Measurements from ENCODE around the gene KIRREL1.

KIRREL1 gene

DNA sequence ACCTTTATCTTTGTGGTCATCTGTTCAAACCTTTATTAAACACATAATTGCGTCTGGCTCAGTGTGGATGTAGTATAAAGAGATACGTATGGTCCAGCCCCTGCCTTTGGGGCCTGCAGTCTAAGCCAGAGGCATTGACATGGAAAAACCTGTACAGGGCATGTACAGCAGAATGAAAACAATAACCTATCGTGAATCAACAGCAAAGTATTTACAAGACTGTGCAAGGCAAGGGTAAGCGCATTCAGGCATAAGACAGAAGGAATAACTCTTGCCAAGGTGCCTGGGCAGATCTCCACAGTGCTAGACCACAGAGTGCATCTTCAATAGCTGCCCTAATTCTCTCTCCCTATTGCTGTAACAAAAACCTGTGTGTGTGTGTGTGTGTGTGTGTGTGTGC, 35.5 kb downstream of the KIRREL1 start:
- no peak for DNase-seq

- no peak for DNase-seq
Measured at GRCh38 chr1:158035014-158035413, 41.6 kb downstream of the KIRREL1 start.

DNA sequence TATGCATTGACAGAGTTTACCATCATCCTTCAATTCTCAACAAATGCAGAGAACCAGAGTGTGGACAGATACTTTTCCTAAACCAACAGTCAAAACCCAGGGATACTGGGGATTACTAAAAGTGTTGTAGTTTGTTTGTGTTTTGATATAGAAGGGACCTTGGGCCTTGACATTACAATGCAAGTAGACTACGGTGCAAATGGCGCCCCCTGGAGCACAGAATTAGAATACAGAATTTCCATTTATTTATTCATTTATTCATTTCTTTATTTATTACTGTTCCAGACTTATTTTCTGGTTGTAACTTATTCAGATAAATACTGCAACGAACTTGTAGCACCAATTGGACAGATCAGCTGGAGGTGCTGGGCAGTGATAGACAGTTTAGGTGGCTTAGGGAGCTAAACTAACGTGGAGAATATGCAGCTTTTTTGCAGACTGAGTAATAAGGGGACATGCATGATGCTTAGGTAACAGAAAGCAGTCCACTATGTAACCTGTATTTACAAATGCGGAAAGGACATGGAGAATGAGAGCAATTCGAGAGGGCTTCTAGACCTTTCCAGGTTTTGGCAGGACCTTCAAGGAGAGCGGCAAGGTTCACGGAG, 42.6 kb downstream of the KIRREL1 start:
- DNase-seq = peak in 2 of 56 donors; percentile 2 to 24

DNA sequence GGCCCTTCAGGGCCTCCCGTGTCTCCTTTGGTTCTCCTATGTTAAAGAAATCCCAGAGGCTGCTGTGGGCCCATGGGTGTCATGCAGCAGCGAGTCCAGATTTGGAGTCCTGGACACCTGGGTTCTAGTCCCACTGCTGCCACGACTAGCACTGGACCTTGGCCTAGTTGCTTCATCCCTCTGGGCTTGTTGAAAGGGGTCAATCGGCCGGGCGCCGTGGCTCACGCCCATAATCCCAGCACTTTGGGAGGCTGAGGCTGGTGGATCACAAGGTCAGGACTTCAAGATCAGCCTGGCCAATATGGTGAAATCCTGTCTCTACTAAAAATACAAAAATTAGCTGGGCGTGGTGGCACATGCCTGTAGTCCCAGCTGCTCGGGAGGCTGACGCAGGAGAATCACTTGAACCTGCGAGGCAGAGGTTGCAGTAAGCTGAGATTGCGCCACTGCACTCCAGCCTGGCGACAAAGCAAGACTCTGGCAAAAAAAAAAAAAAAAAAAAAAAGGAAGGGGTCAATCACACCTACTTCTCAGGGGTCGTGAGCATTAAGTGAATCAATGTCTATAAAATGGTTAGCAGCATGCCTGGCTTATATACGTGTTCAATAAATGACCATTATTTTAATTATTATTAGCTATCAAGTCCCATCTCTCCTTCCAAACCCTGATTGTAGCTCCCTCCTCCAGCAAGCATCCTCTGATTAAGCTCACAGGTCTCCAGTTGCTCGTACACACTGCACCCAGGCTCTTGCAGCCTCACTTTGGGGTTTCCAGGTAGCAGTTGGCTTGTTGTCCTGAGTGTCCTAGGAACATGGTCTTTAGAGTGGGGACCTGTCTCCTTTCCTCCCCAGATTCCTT, 43.8 kb downstream of the KIRREL1 start:
- no peak for DNase-seq

GRCh38 chr1:158037866-158038359, 44.5 kb downstream of the KIRREL1 start:
- DNase-seq = no peak

- DNase-seq = no peak
Measured at GRCh38 chr1:158038793-158039192, 45.3 kb downstream of the KIRREL1 start.

DNA sequence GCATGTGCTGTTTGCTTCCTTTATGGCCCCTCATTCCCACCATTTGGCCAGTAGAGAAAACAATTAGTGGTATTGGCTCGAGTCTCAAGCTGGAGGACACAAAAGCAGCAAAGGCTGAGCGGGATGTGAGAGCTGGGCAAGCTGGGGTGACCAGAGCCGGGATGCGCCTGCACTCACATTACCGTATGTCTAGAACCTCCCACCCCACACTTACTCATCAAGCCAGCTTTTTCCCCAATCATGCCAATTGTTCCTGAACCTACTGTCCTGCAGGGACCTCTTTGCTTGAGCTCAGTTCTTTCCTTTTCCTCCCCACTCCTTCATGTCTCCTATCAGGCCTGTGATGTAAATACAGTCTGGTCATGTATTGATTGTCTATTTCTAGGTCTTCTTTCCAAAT, 45.9 kb downstream of the KIRREL1 start:
- no peak for DNase-seq

DNA sequence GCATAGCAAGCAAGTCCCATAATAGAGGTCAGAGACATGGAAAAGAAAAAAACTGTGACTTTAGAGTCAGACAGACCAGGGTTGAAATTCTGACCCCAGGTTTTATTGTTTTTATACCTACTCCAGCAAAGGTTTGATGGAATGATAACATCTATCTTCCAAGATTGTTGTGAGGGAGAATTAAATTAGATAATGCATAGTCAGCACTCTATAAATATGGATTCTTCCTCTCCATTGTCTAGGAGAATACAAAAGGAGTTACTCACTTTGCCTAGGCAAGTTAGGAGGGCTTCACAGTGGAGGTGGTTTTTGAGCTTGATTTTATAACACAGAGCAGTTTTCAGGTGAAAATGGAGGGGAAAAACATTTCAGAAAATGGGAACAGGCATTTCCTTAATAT, 46.9 kb downstream of the KIRREL1 start:
- no peak for DNase-seq

- peak in 7 of 56 donors; percentile 6 to 33 (median 12) for DNase-seq
Measured at GRCh38 chr1:158043232-158043631, 49.8 kb downstream of the KIRREL1 start.

DNA sequence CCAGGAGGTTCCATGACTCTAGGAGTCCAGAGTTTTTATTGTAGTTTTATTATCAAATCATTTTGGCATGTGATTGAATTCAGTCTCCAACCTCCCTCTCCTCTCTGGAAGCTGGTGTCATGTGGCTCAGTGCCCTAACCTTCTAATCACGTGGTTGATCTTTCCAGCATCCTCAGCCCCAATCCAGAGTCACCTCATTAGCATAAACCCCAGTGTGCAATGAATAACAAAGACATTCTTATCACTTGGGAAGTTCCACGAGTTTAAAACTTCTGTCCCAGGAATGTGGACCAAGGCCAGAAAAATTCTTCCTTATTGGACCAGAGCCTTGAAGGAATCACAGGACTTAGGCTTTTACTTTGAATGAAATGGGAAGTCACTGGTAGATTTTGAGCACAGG, 52.2 kb downstream of the KIRREL1 start:
- no peak for DNase-seq

DNA sequence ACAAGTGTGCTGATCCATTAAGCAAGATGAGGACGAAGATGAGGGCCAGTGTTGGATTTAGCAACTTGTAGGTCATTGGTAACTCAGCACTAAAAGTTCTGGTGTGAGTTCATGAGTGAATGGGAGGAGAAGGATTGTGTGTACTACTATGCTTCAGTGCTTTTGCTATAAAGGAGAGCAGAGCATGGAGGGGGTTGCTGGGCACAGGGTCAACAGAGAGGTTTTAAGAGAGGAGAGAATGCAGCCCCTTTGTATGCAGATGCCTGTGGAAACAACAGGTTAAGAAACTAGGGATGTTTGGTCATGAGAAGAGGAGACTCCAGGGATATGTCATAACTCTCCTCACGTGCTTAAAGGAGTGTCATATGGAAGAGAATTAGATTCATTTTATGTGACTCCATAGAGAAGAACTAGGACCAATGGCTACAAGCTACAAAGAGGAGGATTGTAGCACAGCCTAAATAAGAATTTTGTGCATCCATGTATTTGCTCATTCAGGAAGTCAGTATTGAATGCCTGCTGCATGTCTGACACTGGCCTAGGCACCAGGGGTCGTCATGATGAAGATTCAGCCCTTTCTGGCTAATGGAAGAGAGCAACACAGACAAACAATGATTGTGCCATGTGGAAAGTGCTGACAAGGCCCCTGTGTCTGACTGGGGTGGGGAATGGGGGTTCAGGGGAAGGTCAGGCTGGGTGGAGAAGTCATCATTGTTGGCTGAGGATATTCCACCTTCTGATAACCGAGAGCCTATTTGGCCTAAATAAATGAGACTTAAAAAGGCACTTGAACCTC, 53.5 kb downstream of the KIRREL1 start:
- no peak for DNase-seq

GRCh38 chr1:158048371-158049067, 55.1 kb downstream of the KIRREL1 start:
- DNase-seq = peak in 2 of 56 donors; percentile 10

- DNase-seq = no peak
Measured at GRCh38 chr1:158049853-158050252, 56.4 kb downstream of the KIRREL1 start.

GRCh38 chr1:158053276-158053675, 59.8 kb downstream of the KIRREL1 start:
- no peak for DNase-seq

GRCh38 chr1:158054721-158055120, 61.3 kb downstream of the KIRREL1 start:
- no peak for DNase-seq

DNA sequence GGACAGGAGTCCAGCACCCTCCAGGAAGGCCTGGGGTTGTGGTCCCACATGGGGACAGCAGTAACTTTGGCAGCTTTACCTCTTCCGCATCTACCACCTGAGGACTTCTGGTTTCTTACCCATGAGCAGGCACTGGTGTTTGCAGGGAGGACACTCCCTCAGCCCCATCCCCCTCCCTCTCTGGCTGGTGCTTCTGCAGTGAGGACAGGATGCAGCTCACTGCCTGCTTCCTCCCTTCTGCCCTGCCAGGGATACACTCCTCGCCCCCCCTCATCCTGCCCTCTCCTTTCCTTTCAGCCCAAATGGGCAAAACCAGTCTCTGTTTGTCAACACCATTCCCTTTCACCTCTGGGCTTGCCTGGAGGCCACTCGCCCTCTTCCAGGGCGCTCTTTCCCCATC, 62.4 kb downstream of the KIRREL1 start:
- DNase-seq = no peak

- DNase-seq = no peak
Measured at GRCh38 chr1:158056498-158056897, 63.1 kb downstream of the KIRREL1 start.

GRCh38 chr1:158058237-158058985, 65.0 kb downstream of the KIRREL1 start:
- DNase-seq = no peak

- no peak for DNase-seq
Measured at GRCh38 chr1:158059984-158060383, 66.5 kb downstream of the KIRREL1 start.

- DNase-seq = no peak
Measured at GRCh38 chr1:158062174-158062573, 68.7 kb downstream of the KIRREL1 start.

DNA sequence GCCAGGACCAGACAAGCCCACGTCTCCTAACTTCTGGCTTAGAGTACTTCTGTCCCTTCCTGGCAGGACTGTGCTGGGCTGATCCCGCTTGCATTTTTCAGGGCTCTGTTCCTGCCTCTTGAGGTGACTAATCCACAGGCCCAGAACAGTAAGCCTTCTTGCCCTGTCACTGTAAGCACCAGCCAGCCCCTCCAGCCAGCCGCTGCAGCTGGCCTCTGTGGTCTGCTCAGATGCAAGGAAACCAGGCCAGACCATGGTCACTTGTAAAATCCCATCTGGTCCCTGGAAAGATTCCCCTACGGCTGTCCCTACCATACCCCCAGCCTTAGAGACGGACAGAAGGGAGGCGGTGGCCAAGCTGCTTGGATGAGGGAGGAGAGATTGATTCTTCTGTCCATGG, 74.2 kb downstream of the KIRREL1 start:
- no peak for DNase-seq

Measured in nucleus accumbens (tissue), 56 donors.